ENCODE results near the gene MRPL2.
A peak's percentile ranks its signal among the peaks of the same experiment; 100 is the strongest.

The MRPL2 gene

GRCh38 chr6:43020052-43020705, 39.1 kb downstream of the MRPL2 start:
- no peak for DNase-seq (ENCODE audit: low read depth in 1 of 2, low spot score in 1 of 2)
- TF ChIP-seq JUND (IDR thresholded peaks at IDR 0.05; ENCODE audit: low read depth) = no peak
- in situ Hi-C loops (cut with HindIII; ENCODE audit: low pct_unique_long_range_greater_than_20kb, low sequenced_read_pairs) = no loop called here

DNA sequence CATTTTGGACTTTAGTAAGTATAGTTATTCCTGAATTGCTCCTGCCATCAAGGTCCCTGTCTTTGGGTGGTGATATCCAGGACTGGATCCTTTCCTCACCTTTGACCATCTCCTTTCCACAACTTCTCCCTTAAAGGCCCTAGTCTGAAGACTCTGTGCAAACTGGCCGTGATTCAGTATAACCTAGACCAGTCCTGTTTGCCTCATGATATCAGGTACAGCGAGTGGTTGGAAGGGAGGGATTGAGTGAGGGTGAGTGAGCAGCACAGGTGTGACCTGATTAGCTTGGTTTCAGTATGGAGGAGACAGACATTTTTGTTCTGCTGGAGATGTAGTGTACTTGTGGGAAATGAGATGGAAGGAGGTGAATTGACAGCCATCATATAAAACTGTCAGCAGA, 40.1 kb downstream of the MRPL2 start:
- in situ Hi-C loops (cut with HindIII; ENCODE audit: low pct_unique_long_range_greater_than_20kb, low sequenced_read_pairs) = no loop called here
- DNase-seq (ENCODE audit: low read depth in 1 of 2, low spot score in 1 of 2) = no peak
- TF ChIP-seq JUND (IDR thresholded peaks at IDR 0.05; ENCODE audit: low read depth) = no peak

- TF ChIP-seq JUND (IDR thresholded peaks at IDR 0.05; ENCODE audit: low read depth) = no peak
These were observed 42.3 kb downstream of the MRPL2 start for GRCh38 chr6:43016943-43017334.

DNA sequence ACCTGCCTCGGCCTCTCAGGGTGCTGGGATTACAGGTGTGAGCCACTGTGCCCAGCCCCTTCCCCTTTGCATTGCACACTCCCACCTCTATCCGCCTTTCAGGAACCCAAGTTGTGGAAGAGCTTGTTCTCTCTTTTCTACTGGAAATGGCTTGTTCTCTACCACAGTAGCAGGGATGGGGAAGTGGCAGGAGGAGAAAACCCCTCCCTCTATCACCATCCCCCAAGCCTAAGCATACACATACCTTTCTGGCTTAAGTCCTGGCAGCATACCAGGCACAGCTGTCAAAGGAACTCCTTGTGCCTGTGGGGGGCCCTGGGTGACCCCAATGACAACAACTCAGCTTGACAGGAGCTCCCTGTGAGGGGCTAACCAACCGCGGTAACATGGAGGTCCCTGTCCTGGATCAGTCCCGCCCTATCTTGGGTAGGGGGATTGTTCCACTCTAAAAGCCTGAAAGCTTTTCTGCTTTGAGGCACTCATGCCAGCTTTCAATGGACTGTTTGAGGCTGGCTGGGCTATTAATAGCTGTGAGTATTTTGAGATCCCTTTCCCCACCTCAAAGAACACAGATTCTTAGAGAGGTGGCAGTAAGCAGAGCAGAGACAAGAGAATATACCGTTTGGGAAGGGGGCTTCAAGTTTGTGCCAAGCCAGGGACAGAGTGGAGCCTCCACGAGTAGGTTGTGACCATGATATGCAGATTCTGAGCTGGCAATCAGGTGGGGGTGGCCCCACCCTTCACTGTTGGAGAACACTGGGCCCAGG, 42.9 kb downstream of the MRPL2 start:
- in situ Hi-C loops (cut with HindIII; ENCODE audit: low pct_unique_long_range_greater_than_20kb, low sequenced_read_pairs) = no loop called here
- no peak for TF ChIP-seq JUND (IDR thresholded peaks at IDR 0.05; ENCODE audit: low read depth)
- DNase-seq (ENCODE audit: low read depth in 1 of 2, low spot score in 1 of 2) = no peak

More at GRCh38 chr6:43016943-43017334, 42.3 kb downstream of the MRPL2 start:
- DNase-seq (ENCODE audit: low read depth in 1 of 2, low spot score in 1 of 2) = no peak
- in situ Hi-C loops (cut with HindIII; ENCODE audit: low pct_unique_long_range_greater_than_20kb, low sequenced_read_pairs) = no loop called here

DNA sequence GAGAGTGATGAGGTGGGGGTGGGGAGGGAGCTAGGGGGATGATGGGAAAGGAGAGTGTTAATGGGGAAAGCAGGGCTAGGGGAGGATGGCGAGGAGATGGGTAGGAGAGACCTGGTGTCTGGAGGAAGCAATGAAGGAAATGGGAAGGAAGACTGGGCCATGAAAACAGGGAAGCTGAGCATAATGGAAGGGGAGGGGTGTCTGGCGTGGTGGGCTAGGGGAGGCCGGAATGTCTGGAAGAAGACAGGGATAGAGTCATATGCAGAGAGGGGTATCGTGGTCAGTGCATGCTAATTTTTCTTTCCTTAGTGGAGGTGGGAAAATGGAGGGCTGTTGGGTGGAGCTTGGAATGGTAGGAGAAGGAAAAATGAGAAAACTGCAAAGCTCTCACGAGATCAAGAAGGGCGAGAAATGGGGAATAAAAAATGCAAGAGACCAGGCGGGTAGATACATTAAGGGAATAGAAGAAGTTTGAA, 44.8 kb downstream of the MRPL2 start:
- TF ChIP-seq JUND (IDR thresholded peaks at IDR 0.05; ENCODE audit: low read depth) = no peak
- peak; percentile 23 to 25 for DNase-seq (ENCODE audit: low read depth in 1 of 2, low spot score in 1 of 2)
- in situ Hi-C loops (cut with HindIII; ENCODE audit: low pct_unique_long_range_greater_than_20kb, low sequenced_read_pairs) = no loop called here

DNA sequence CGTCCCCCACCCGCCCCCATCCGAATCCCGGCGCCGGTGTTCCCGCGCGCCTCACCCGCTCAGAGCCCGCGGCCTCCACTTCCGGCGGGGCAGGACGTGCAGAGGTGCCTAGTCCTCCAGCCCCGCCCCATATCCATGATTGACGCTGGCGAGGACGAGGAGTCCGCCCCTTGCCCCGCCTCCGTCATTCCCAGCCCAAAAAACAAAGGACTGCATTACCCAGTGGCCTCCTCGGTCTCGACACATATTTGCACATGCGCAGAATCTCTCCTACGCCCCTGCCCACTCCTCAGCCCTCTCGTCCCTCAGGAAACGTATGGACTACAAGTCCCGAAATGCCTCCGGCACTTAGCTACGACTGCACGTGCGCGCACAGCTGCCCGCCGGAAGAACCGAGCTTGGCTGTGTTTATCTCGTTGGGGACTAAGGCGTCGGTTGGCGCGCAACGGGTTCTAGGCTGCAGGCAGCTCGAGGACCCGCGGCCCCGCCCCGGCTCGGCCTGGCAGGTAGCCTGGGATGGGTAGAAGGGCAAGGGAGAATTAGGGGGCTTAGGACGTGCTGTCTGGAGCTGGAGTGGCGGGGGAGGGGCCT, 45.3 kb downstream of the MRPL2 start, which contains the start of the genes KLHDC3 and MEA1:
Gene KLHDC3 (plus strand): TSS at position 407 of the 591 bp plus-strand sequence. CDS start 2,944 bp downstream, outside the sequence.
Gene MEA1 (minus strand): TSS at position 104 of the 591 bp plus-strand sequence. CDS start 133 bp downstream, outside the sequence.
- in situ Hi-C loops (cut with HindIII; ENCODE audit: low pct_unique_long_range_greater_than_20kb, low sequenced_read_pairs) = no loop called here
- no peak for TF ChIP-seq JUND (IDR thresholded peaks at IDR 0.05; ENCODE audit: low read depth)

GRCh38 chr6:43013097-43013842, 46.0 kb downstream of the MRPL2 start:
- in situ Hi-C loops (cut with HindIII; ENCODE audit: low pct_unique_long_range_greater_than_20kb, low sequenced_read_pairs) = no loop called here
- no peak for TF ChIP-seq JUND (IDR thresholded peaks at IDR 0.05; ENCODE audit: low read depth)

More for the DNA sequence above, 45.3 kb downstream of the MRPL2 start, which contains the start of the genes KLHDC3 and MEA1:
- peak; percentile 97 to 100 for DNase-seq (ENCODE audit: low read depth in 1 of 2, low spot score in 1 of 2)

DNA sequence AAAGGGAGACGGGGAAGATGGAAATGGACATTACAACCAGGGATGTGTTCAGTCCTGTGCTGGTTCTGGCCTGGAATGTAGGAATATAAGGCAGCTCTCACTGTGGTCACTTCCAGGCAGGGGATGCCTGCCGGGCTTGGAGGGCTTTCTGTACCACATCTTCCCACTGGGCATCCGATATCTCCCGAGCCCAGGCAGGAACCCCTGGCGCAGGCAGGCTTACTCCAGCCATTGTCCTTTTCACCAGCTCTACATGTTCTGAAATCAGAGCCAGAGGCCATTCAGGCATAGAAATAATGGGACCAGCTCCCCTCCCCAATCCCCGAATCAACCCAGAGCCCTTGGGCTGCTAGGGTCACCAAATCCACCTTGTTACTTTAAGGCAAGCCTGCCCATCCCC, 46.9 kb downstream of the MRPL2 start:
- DNase-seq (ENCODE audit: low read depth in 1 of 2, low spot score in 1 of 2) = no peak
- TF ChIP-seq JUND (IDR thresholded peaks at IDR 0.05; ENCODE audit: low read depth) = no peak
- in situ Hi-C loops (cut with HindIII; ENCODE audit: low pct_unique_long_range_greater_than_20kb, low sequenced_read_pairs) = no loop called here

More at GRCh38 chr6:43013097-43013842, 46.0 kb downstream of the MRPL2 start:
- no peak for DNase-seq (ENCODE audit: low read depth in 1 of 2, low spot score in 1 of 2)

- in situ Hi-C loops (cut with HindIII; ENCODE audit: low pct_unique_long_range_greater_than_20kb, low sequenced_read_pairs) = no loop called here
- no peak for DNase-seq (ENCODE audit: low read depth in 1 of 2, low spot score in 1 of 2)
- TF ChIP-seq JUND (IDR thresholded peaks at IDR 0.05; ENCODE audit: low read depth) = no peak
These were observed 48.0 kb downstream of the MRPL2 start for GRCh38 chr6:43011207-43011606.

DNA sequence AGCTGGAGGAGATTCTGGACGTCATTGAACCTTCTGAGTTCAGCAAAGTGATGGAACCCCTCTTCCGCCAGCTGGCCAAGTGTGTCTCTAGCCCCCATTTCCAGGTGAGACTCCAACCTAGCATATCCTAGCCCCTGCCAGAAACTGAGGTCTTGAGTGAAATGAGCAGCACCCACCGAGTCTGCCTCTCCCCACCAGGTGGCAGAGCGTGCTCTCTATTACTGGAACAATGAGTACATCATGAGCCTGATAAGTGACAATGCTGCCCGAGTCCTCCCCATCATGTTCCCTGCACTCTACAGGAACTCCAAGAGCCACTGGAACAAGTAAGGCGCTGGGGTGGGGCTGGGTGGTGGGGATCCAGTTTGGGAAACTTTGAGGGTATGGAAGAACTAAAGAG, 50.1 kb downstream of the MRPL2 start:
- in situ Hi-C loops (cut with HindIII; ENCODE audit: low pct_unique_long_range_greater_than_20kb, low sequenced_read_pairs) = no loop called here
- peak in 1 of 2 experiments; percentile 60 for DNase-seq (ENCODE audit: low read depth in 1 of 2, low spot score in 1 of 2)
- TF ChIP-seq JUND (IDR thresholded peaks at IDR 0.05; ENCODE audit: low read depth) = no peak

DNA sequence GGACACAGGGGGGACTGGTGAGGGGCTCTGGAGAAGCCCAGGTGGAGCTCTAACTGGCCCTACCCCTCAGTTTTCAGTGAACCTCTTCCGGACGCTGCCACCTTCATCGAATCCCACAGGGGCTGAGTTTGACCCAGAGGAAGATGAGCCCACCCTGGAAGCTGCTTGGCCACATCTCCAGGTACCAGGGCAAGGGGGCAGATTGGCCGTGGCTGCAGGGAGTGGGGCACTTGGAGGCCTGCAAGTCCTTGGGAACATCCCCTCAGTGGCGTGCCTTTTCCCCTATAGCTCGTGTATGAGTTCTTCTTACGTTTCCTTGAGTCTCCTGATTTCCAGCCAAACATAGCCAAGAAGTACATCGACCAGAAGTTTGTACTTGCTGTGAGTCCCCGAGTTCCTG, 52.1 kb downstream of the MRPL2 start:
- in situ Hi-C loops (cut with HindIII; ENCODE audit: low pct_unique_long_range_greater_than_20kb, low sequenced_read_pairs) = no loop called here
- no peak for DNase-seq (ENCODE audit: low read depth in 1 of 2, low spot score in 1 of 2)
- TF ChIP-seq JUND (IDR thresholded peaks at IDR 0.05; ENCODE audit: low read depth) = no peak

GRCh38 chr6:43006251-43006650, 53.0 kb downstream of the MRPL2 start:
- no peak for TF ChIP-seq JUND (IDR thresholded peaks at IDR 0.05; ENCODE audit: low read depth)
- in situ Hi-C loops (cut with HindIII; ENCODE audit: low pct_unique_long_range_greater_than_20kb, low sequenced_read_pairs) = no loop called here
- DNase-seq (ENCODE audit: low read depth in 1 of 2, low spot score in 1 of 2) = no peak

All from T47D (cell line).